Cardiac muscle cell (in vitro differentiated cells and primary cell): Measurements from ENCODE around the gene BLVRA. TPM values are rescaled to one million over a fixed set of nuclear protein-coding genes. Genes with fewer than 3 reads are reported as not detected.
"Not testable (repeated sequence)": the region's sequence is repeated elsewhere in the genome, so short reads cannot be mapped to it uniquely, and the experiment has no call there.

Experiments
- DNase-seq, 2 donors: peaks; one replicate each; pipeline versions ENCODE4 v3.0.0 to v3.0.0-alpha.2; 2010 to 2017; ENCODE audit warnings: low read depth in 1 of 2, low spot score in 1 of 2
- H3K27ac ChIP-seq: fragments of 200-600 bp; sonication (generic); 2 replicates; pipeline ENCODE4 v1.5.1; 2016
- H3K27me3 ChIP-seq: fragments of 200-600 bp; sonication (generic); 2 replicates; pipeline ENCODE4 v1.6.0; 2016; ENCODE audit warnings: control low read depth
- H3K36me3 ChIP-seq: fragments of 200-600 bp; sonication (generic); 2 replicates; pipeline ENCODE4 v1.5.1; 2016; ENCODE audit warnings: control low read depth
- H3K4me1 ChIP-seq: fragments of 200-600 bp; sonication (generic); 2 replicates; pipeline ENCODE4 v1.8.1; 2017; ENCODE audit warnings: low read depth, mild to moderate bottlenecking, mixed run types
- H3K4me3 ChIP-seq: fragments of 200-600 bp; sonication (generic); 2 replicates; pipeline ENCODE4 v1.5.1; 2016; ENCODE audit warnings: mild to moderate bottlenecking
- H3K9me3 ChIP-seq: fragments of 200-600 bp; sonication (generic); 2 replicates; pipeline ENCODE4 v1.5.1; 2017; ENCODE audit warnings: low read depth, mild to moderate bottlenecking, control low read depth
- polyA plus RNA-seq: library from polyadenylated mRNA; unstranded; fragments of >200 nt; fragmentation: Nextera tagmentation; extraction: Ambion mirVana; gene quantifications from 2 replicates; pipeline ENCODE4 v1.2.1, GENCODE V29; 2016
- total RNA-seq: library from RNA; depleted of rRNA; stranded (reverse); fragments of >200 nt; gene quantifications from 2 replicates; pipeline ENCODE4 v1.2.3, GENCODE V29; 2016
- TF ChIP-seq, protein P1 (sequence below): IDR thresholded peaks from 2 replicates; pipeline ENCODE4 v1.5.1; 2012; ENCODE audit warnings: low read depth, mild to moderate bottlenecking, low read length

Gene BLVRA, protein sequence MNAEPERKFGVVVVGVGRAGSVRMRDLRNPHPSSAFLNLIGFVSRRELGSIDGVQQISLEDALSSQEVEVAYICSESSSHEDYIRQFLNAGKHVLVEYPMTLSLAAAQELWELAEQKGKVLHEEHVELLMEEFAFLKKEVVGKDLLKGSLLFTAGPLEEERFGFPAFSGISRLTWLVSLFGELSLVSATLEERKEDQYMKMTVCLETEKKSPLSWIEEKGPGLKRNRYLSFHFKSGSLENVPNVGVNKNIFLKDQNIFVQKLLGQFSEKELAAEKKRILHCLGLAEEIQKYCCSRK
- 34.0 and 39.2 TPM in 2 replicates for total RNA-seq
- 79.2 and 84.4 TPM in 2 replicates for polyA plus RNA-seq

DNA sequence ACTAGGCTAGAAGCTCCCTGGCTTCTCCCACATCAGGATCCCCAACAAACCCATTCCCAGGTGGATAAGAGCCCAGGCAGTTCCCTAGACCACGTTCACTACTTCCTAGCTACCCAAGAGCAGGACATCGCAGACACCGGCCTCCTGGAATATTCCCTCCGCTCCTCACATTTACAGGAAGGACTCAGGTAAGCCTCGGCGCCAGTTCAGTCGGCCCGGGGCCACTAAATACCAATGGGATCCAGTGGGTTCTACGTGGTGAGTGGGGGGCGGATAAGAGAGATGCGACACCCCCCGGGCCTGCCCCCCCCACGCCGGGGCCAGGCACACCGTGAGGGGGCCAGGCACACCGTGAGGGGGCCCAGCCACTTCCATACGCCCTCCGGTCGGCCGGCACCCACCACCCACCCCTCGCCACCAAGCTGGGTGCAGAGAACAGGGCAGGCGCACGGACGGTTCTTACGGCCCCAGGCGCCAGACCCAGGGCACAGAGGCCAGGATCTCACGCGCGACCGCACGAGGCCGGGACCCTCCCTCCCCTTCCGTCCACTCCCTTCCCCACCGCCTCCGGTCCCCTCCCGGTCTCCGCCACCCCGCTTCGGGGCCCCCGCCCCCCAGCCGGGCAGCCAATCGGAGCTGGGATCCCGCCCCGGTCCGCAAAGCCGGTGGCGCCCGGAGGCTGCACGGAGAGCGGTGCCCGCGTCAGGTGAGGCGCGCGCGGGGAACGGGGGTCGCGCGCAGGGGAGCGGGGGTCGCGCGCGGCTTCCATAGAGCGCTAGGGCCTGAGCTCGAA is at the start of gene BLVRA:
BLVRA (plus strand) TSS at position 652 of the 793 bp plus-strand sequence. CDS start 12,479 bp downstream, outside the sequence.
- H3K36me3 ChIP-seq = no peaks in the 10 kb centered on the region
- peak within 1 kb of the TSS; percentile 62 for H3K4me3 ChIP-seq
- DNase-seq = peak; percentile 68 to 74
- no peaks in the 10 kb centered on the region for H3K9me3 ChIP-seq
- H3K4me1 ChIP-seq = peaks cover 3% of the 10 kb centered on the region
- TF ChIP-seq, protein P1, sequence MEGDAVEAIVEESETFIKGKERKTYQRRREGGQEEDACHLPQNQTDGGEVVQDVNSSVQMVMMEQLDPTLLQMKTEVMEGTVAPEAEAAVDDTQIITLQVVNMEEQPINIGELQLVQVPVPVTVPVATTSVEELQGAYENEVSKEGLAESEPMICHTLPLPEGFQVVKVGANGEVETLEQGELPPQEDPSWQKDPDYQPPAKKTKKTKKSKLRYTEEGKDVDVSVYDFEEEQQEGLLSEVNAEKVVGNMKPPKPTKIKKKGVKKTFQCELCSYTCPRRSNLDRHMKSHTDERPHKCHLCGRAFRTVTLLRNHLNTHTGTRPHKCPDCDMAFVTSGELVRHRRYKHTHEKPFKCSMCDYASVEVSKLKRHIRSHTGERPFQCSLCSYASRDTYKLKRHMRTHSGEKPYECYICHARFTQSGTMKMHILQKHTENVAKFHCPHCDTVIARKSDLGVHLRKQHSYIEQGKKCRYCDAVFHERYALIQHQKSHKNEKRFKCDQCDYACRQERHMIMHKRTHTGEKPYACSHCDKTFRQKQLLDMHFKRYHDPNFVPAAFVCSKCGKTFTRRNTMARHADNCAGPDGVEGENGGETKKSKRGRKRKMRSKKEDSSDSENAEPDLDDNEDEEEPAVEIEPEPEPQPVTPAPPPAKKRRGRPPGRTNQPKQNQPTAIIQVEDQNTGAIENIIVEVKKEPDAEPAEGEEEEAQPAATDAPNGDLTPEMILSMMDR = no peak
- no peaks in the 10 kb centered on the region for H3K27me3 ChIP-seq
- no peak within 1 kb of the TSS for H3K27ac ChIP-seq

DNA sequence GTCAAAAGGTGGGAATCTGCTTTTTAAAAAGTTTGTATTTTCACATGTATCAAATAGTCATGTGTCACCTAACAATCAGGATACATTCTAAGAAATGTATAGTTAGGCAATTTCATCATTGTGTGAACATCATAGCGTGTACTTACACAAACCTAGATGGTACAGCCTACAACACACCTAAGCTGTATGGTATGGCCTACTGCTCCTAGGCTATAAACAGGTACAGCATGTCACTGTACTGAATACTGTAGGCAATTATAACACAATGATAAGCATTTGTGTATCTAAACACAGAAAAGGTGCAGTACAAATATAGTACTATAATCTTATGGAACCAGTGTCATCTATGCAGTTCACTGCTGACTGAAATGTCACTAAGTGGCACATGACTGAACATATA is 47.0 kb upstream of the BLVRA start:
- Histone ChIP-seq H3K4me3 (no peak overlapping the region), H3K27me3 (no peaks in the 10 kb centered on the region), H3K27ac (no peak overlapping the region), H3K36me3 (no peaks in the 10 kb centered on the region), H3K9me3 (no peaks in the 10 kb centered on the region), H3K4me1 (no peaks in the 10 kb centered on the region)
- no peak for DNase-seq
- TF ChIP-seq, protein P1 = no peak

DNA sequence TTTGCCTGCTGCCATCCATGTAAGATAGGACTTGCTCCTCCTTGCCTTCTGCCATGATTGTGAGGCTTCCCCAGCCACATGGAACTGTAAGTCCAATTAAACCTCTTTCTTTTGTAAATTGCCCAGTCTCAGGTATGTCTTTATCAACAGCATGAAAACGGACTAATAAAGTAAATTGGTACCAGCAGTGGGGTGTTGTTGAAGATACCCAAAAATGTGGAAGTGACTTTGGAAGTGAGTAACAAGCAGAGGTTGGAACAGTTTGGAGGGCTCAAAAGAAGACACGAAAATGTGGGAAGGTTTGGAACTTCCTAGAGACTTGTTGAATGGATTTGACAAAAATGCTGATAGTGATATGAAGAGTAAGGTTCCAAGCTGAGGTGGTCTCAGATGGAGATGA is 42.5 kb upstream of the BLVRA start:
- H3K9me3 ChIP-seq, H3K27me3 ChIP-seq, H3K4me3 ChIP-seq, H3K36me3 ChIP-seq, H3K27ac ChIP-seq, DNase-seq, H3K4me1 ChIP-seq: not testable (repeated sequence)

DNA sequence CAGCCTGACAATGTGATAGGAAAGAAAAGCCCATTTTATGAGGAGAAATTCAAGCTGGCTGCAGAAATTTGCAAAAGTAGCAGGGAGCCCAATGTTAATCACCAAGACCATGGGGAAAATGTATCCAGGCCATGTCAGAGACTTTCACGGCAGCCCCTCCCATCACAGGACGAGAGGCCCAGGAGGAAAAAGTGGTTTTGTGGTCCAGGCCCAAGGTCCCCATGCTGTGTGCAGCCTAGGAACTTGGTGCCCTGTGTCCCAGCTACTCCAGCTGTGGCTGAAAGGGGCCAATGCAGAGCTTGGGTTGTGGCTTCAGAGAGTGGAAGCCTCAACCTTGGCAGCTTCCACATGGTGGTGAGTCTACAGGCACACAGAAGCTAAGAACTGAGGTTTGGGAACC is 41.9 kb upstream of the BLVRA start:
- DNase-seq = no peak
- no peak overlapping the region for H3K27ac ChIP-seq

DNA sequence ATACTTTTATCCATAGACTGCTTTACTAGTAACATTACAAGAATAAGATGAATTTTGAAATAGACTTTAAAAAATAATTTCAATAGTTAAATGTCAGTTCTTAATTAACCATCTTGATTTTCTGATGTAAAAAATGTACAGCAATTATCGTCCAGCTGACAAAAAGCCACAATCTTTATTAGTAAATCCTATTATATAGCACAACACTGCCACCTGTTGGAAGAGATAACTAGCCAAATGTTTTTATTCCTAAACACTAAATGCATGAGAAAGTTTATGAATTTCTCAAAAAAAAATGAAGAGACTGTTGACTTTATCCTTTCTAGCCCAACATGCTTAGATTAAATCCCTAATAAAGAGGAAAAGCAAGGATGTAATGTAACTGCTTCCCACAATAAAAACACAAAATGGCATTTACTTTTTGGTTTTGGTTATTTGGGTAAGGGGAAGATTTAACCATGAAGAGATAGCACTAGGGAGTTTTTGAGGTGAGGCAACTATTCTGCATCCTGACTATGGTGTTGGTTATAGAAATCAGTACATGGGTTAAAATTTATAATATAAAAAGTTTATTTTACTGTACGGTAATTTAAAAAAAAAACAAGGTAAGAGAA is 37.2 kb upstream of the BLVRA start:
- DNase-seq = peak; percentile 60 to 70
- Histone ChIP-seq H3K9me3 (no peaks in the 10 kb centered on the region), H3K27ac (no peak overlapping the region), H3K36me3 (no peaks in the 10 kb centered on the region), H3K4me3 (no peak overlapping the region), H3K27me3 (no peaks in the 10 kb centered on the region), H3K4me1 (peaks cover 5% of the 10 kb centered on the region)
- TF ChIP-seq, protein P1 = peak; percentile 55

More for the DNA sequence above, 41.9 kb upstream of the BLVRA start:
- H3K27me3 ChIP-seq = no peaks in the 10 kb centered on the region
- no peaks in the 10 kb centered on the region for H3K4me1 ChIP-seq
- H3K9me3 ChIP-seq = no peaks in the 10 kb centered on the region
- no peaks in the 10 kb centered on the region for H3K36me3 ChIP-seq
- TF ChIP-seq, protein P1 = no peak
- H3K4me3 ChIP-seq = no peak overlapping the region
